Thoracic aorta (tissue), 2 donors: Measurements from ENCODE around the gene ZDHHC14. TPM values are rescaled to one million over a fixed set of nuclear protein-coding genes. Genes with fewer than 3 reads are reported as not detected.

Experiments used
- ATAC-seq: fragments of 150-250 bp; one replicate; pipeline ENCODE4 v1.8.0; 2017; ENCODE audit warnings: low read depth; ENCODE audit not compliant: insufficient number of reproducible peaks, low FRiP score
- DNase-seq: peaks from one replicate; pipeline ENCODE4 v3.0.0-alpha.2; 2020; ENCODE audit warnings: low spot score
- H3K27ac ChIP-seq, 2 donors: fragments of 200-600 bp; sonication (generic); 1 replicate in 1 of 2; 2 replicates in 1 of 2; pipeline ENCODE4 v1.5.1; 2016; ENCODE audit warnings: mild to moderate bottlenecking in 2 of 2, moderate library complexity in 2 of 2
- H3K27me3 ChIP-seq: fragments of 200-600 bp; sonication (generic); replicated peaks from 2 replicates; pipeline ENCODE4 v1.6.0; 2016; ENCODE audit warnings: mild to moderate bottlenecking; ENCODE audit not compliant: insufficient read depth
- H3K36me3 ChIP-seq: fragments of 200-600 bp; sonication (generic); one replicate; pipeline ENCODE4 v1.5.1; 2016
- H3K4me1 ChIP-seq, 2 donors: fragments of 200-600 bp; sonication (generic); 1 replicate in 1 of 2; 2 replicates in 1 of 2; pipeline versions ENCODE4 v1.5.1 to v1.6.0; 2016; ENCODE audit warnings: low read depth in 2 of 2, mild to moderate bottlenecking in 1 of 2; ENCODE audit not compliant: control insufficient read depth in 1 of 2
- H3K4me3 ChIP-seq: fragments of 200-600 bp; sonication (generic); 2 replicates; pipeline ENCODE4 v1.5.1; 2016; ENCODE audit warnings: mild to moderate bottlenecking
- H3K9me3 ChIP-seq: fragments of 200-600 bp; sonication (generic); 2 replicates; pipeline ENCODE4 v1.5.1; 2016
- total RNA-seq, 2 donors: library from RNA; depleted of rRNA; stranded (reverse); fragments of >200 nt; gene quantifications; one replicate each; pipeline versions ENCODE4 v1.1.0 to v1.2.3, GENCODE V29; 2016
- TF ChIP-seq, protein P1 (sequence below): fragments of 200-600 bp; sonication (generic); IDR thresholded peaks from one replicate; pipeline ENCODE4 v1.5.1; 2019; ENCODE audit warnings: antibody characterized with exemption

The ZDHHC14 gene
- total RNA-seq, 2 donors from 2014 or later = 20.0 to 31.1 TPM

- Histone ChIP-seq H3K4me1 (peaks cover 8 to 10% of the 10 kb centered on the region in 2 donors), H3K27me3 (no peaks in the 10 kb centered on the region), H3K9me3 (no peaks in the 10 kb centered on the region), H3K27ac (no peak overlapping the region), H3K36me3 (no peaks in the 10 kb centered on the region), H3K4me3 (no peak overlapping the region)
- TF ChIP-seq, protein P1, sequence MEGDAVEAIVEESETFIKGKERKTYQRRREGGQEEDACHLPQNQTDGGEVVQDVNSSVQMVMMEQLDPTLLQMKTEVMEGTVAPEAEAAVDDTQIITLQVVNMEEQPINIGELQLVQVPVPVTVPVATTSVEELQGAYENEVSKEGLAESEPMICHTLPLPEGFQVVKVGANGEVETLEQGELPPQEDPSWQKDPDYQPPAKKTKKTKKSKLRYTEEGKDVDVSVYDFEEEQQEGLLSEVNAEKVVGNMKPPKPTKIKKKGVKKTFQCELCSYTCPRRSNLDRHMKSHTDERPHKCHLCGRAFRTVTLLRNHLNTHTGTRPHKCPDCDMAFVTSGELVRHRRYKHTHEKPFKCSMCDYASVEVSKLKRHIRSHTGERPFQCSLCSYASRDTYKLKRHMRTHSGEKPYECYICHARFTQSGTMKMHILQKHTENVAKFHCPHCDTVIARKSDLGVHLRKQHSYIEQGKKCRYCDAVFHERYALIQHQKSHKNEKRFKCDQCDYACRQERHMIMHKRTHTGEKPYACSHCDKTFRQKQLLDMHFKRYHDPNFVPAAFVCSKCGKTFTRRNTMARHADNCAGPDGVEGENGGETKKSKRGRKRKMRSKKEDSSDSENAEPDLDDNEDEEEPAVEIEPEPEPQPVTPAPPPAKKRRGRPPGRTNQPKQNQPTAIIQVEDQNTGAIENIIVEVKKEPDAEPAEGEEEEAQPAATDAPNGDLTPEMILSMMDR = no peak
- DNase-seq = no peak
- ATAC-seq = no peak
Measured at GRCh38 chr6:157721830-157722229, 340.8 kb downstream of the ZDHHC14 start.

- peaks cover 8 to 10% of the 10 kb centered on the region in 2 donors for H3K4me1 ChIP-seq
- H3K27me3 ChIP-seq = no peaks in the 10 kb centered on the region
- no peak for DNase-seq
- H3K27ac ChIP-seq = peak overlapping the region in 1 of 2 donors; percentile 39
- TF ChIP-seq, protein P1 = no peak
- no peaks in the 10 kb centered on the region for H3K36me3 ChIP-seq
- H3K9me3 ChIP-seq = no peaks in the 10 kb centered on the region
- no peak overlapping the region for H3K4me3 ChIP-seq
- no peak for ATAC-seq
Measured at GRCh38 chr6:157723376-157723775, 342.4 kb downstream of the ZDHHC14 start.

DNA sequence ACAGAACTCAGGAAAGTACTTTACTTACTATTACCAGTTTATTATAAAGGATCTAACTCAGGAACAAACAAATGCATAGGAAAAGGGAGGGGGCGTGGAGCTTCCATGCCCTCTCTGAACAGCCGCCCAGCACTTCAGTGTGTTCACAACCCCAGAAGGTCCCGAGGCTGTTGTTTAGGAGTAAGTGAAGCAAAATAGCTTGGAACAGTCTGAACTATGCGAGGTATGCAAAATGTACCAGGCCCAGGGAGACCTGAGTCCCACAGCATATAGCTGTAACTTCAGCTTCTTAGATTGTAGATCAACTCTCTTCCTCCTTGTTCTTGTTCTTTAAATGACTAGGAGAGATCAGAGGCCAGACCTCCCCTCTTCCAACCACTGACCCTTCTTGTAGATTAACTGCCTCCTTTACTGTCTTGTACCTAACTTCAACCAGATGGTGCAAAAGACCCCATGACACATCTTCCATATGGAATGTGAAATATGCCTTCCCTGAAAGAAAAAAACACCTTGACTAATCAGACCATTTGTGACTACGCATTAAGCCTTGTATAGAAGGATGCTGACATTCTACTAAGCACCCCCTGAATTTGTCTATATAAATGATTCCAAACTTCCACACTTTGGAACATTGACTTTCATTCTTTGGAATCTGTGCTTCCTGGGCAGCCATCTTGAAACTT lies 343.3 kb downstream of the ZDHHC14 start:
- no peaks in the 10 kb centered on the region for H3K27me3 ChIP-seq
- ATAC-seq (no peak), DNase-seq (no peak)
- peaks cover 8 to 10% of the 10 kb centered on the region in 2 donors for H3K4me1 ChIP-seq
- no peak overlapping the region for H3K4me3 ChIP-seq
- no peaks in the 10 kb centered on the region for H3K36me3 ChIP-seq
- TF ChIP-seq, protein P1 = no peak
- no peak overlapping the region for H3K27ac ChIP-seq
- H3K9me3 ChIP-seq = no peaks in the 10 kb centered on the region

DNA sequence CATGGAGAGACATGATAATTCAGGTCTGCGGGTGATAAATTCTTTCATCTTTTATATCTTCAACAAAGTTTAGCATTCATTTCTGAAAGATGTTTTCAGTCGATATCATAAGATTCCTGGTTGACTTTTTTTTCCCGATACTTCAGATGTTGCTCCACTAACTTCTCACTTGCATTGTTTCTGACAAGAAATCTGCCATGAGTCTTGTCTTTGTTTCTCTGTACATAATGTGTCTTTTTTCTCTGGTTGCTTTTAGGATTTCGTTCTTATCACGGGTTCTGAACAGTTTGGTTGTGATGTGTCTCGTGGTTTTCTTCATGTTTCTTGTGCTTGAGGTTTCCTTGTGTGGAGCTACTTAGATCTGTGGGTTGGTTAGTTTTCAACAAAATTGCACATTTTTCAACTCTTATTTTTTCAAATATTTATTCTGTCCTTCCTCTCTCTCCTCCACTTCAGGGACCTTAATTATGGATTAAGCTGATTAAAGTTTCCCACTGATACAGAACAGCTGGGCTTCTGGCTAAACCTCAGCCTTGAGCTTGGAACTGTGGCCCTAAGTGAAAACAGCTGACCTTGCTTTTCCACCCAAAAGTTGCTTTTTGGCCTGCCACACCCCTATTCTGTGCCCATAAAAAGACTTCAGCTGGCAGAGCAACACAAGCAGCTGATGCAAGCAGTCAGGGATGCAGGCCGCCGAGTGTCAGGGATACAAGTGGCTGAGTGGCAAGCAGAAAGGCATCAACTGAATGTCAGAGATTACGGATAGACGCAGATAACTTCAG lies 344.2 kb downstream of the ZDHHC14 start:
- no peak overlapping the region for H3K27ac ChIP-seq
- H3K9me3 ChIP-seq = no peaks in the 10 kb centered on the region
- peaks cover 8 to 10% of the 10 kb centered on the region in 2 donors for H3K4me1 ChIP-seq
- H3K36me3 ChIP-seq = no peaks in the 10 kb centered on the region
- ATAC-seq (no peak), DNase-seq (no peak)
- no peaks in the 10 kb centered on the region for H3K27me3 ChIP-seq
- H3K4me3 ChIP-seq = no peak overlapping the region
- TF ChIP-seq, protein P1 = no peak

DNA sequence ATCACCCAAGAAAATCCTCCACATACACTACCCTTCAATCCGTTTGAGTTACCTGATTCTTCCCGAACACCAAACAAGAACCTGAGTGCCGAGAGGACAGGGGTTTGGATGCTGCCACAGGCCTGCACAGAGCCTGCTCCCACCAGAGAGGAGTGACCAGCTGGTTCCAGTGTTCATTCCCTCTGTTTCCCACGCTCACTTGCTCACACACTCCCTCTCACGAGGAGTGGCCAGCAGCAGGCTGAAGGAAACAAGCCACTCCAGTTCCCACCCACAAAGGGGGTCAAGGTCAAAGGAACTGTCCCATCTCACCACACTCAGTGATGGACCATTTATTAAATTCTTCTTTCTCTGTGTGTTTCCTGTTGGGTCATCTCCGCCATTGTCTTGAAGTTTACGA lies 344.8 kb downstream of the ZDHHC14 start:
- DNase-seq (no peak), ATAC-seq (no peak)
- no peak overlapping the region for H3K4me3 ChIP-seq
- H3K36me3 ChIP-seq = no peaks in the 10 kb centered on the region
- H3K27ac ChIP-seq = no peak overlapping the region
- no peaks in the 10 kb centered on the region for H3K9me3 ChIP-seq
- TF ChIP-seq, protein P1 = no peak
- H3K4me1 ChIP-seq = peaks cover 8 to 10% of the 10 kb centered on the region in 2 donors
- H3K27me3 ChIP-seq = no peaks in the 10 kb centered on the region
